Measurements from ENCODE around the gene RENBP.

RENBP gene

DNA sequence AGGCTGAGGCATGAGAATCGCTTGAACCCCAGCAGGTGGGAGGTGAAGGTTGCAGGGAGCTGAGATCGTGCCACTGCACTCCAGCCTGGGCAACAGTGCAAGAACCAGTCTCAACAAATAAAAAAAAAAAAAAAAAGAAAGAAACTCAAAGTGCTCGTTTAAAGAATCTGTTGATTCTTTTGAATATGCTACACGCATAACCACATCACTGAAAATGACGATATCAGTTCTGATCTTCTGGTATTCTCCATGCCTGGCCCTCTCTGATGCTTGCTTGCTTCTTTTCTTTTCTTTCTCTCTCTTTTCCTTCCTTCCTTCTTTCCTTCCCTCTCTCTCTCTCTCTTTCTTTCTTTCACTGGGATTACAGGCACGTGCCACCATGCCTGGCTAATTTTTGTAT, 32.6 kb downstream of the RENBP start:
- no peak for DNase-seq

DNA sequence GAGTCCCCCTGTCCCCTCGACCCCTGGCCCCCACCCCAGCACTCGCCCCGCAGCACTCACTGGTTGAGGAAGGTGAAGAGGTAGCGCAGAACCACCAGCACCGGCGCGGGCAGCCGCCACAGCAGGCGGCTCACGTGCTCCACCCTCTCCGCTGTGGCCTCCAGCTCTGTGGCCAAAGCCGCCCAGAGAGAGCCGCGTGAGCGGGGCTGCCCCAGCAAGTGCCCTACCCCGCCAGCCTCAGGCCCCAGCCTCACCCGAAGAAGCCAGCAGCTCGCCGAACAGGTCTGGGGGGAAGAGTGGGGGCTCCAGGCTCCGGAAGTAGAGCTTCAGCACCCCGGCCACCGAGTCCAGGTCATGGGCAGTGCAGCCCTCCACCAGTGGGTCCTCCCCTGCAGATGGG, 34.0 kb downstream of the RENBP start:
- DNase-seq = no peak

DNA sequence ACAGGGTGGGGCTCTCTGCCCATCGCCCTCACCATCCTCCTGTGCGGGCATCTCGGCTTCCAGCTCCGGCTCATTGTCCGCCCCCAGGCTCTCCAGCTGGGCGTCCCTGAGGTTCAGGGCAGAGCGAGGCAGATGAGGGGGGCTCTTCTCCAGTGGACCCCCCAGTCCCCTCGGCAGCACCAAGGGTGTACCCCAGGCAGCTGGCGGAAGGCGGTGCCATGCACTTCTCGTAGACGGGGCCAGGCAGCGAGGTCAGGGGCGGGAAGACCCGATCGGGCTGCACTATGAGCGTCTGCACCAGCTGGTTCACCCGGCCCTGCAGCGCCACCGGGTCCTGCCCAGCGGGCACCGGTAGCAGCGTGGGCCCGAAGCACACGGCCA, 34.5 kb downstream of the RENBP start:
- DNase-seq = no peak

DNA sequence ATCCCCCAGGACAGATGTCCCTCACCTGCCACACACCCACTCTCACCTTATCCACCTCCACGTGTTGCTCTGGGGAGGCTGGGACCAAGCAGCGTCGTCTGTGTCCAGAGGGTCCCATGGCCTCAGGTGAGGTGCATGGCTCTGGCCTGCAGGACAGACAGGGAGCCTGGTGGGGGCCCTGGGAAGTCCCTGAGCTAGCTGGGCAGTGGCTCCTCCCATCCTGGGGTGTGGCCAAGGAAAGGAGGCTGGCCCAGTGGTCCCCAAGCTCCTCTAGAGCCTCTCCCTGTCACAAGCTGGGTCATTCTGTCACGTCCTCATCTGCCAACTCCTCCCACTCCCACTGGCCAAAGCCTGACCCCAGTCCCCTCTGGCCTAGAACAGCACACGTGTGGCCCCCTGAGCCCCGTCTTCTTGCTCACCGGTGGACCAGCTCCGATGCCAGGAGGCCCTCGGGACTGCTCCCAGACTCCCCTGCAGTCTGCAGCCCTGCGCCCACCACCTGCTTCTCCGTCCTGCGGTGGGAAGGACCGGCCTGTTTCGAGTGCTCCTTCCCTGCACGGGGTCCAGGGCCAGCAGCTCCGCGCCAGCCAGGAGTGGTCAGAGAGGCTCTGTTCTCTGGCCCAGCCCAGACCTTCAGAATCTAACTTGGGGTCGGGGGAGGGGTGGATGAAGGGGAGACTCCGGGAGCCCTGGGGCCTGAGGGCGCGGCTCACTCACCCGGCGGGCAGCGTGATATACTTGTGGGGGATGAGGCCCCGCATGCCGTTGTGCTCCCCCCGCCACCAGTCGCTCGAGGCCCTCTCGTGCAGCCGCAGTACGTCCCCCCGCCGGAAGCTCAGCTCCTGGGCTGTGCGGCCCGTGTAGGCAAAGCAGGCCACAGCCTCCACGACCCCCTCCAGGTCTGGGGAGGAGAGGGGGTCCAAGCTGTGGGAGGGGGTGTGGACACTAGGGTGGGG, 35.1 kb downstream of the RENBP start:
- no peak for DNase-seq

DNA sequence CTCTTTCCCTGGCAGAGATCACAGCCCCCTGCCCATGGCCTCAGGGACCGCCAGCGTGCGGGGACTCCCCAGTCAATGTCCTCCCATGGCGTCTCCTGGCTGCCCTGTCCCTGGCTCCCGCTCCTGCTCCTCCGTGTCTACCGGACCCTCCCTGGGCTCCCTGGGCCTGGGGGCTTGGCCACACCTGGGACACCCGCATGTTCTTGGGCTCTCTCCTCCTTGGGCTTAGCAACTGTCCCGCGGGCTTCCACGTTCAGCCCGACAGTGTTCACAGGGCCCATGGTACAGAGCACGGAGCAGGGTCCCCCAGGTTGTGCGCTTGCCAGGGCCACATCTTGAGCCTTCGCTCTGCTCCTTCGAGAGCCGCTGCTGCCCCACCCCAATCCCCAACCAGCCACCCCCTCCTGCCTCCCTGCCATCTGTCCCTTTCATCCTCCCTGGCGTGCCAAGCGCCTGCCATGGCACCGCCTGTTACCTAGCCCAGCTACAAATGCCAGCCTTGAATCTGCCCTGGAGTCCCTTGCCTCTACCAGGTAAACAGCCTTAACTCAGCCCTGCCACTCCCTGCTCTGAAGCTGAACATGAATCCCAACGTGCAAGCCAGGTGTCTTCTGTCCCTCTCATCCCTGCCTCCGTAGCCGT, 36.1 kb downstream of the RENBP start:
- no peak for DNase-seq

DNA sequence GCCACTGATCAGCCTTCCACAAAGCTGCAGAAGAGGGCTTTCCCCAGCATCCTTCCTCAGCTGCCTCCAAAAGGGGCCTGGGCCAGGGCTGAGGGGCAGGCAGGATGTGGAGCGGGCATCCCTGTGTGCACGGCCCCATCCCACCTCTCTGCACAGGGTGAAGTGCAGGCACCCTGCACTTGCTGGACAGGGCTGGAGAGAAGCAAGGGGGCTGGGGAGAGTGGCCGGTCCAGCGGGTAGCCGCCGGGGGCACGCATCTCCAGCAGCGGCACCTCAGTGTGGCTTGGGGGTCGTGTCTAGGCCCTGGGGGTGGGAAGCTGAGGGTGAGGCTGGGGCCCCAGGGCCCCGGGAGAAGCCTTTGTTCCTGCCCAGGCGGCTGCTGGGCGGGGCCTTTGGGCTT, 37.0 kb downstream of the RENBP start:
- no peak for DNase-seq

DNA sequence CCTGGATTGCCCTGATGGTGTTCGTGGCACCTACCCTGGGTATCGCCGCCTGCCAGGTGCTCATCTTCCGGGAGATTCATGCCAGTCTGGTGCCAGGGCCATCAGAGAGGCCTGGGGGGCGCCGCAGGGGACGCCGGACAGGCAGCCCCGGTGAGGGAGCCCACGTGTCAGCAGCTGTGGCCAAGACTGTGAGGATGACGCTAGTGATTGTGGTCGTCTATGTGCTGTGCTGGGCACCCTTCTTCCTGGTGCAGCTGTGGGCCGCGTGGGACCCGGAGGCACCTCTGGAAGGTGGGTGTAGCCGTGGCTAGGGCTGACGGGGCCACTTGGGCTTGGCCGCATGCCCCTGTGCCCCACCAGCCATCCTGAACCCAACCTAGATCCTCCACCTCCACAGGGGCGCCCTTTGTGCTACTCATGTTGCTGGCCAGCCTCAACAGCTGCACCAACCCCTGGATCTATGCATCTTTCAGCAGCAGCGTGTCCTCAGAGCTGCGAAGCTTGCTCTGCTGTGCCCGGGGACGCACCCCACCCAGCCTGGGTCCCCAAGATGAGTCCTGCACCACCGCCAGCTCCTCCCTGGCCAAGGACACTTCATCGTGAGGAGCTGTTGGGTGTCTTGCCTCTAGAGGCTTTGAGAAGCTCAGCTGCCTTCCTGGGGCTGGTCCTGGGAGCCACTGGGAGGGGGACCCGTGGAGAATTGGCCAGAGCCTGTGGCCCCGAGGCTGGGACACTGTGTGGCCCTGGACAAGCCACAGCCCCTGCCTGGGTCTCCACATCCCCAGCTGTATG, 38.1 kb downstream of the RENBP start:
- DNase-seq = no peak

DNA sequence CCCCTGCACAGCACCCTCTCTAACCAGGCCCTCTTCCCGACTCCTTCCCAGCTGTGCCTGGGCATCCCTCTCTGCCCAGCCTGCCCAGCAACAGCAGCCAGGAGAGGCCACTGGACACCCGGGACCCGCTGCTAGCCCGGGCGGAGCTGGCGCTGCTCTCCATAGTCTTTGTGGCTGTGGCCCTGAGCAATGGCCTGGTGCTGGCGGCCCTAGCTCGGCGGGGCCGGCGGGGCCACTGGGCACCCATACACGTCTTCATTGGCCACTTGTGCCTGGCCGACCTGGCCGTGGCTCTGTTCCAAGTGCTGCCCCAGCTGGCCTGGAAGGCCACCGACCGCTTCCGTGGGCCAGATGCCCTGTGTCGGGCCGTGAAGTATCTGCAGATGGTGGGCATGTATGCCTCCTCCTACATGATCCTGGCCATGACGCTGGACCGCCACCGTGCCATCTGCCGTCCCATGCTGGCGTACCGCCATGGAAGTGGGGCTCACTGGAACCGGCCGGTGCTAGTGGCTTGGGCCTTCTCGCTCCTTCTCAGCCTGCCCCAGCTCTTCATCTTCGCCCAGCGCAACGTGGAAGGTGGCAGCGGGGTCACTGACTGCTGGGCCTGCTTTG, 38.9 kb downstream of the RENBP start:
- no peak for DNase-seq

DNA sequence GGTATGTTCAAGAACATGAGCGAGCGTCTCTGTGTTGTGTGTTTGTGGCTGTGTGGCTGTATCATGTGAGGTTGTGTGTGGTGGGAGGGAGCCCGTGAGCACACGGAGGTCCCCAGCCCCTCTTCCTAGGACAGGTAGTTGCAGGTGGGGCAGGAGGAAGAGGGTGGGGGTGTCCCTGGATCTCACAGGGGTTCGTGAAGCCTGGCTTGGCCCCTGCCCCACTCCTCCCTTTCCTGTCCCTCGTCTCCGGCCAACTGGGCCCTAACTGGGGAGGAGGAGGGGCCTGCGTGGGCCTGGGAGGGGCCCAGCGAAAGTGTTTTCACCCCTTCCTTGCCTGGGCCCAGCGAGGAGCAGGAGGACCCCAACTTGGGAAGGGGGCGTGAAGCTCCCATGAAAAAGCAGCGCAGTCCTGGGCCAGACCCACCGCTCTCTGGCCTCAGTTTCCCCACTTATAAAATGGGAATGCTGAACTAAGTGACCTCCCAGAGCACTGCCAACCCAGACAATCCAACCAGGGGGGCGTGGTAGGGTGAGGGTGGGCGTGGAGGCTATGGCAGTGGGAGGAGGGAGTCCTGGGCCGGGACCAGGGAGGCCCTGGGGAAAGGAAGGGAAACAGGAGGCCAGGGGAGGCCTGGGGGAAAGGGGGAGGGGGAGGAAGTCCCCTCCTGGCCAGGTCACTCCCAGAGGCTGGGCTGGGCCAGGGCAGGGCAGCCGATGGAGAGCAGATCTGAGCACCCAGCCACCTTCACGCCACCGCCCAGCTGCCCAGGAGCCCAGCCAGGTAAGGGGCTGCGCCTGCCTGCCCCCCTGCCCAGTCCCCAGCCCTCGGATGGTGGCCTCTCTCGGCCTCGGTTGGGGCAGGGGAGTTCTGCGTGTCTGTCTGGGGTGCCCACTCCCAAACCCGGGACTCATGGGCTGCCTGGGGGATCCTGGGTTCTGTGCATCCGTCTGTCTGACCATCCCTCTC, 40.2 kb downstream of the RENBP start, which contains the start of gene AVPR2:
TSS of gene AVPR2 (plus strand) at position 683 of the 967 bp plus-strand sequence. CDS start 473 bp downstream, outside the sequence.
- no peak for DNase-seq

DNA sequence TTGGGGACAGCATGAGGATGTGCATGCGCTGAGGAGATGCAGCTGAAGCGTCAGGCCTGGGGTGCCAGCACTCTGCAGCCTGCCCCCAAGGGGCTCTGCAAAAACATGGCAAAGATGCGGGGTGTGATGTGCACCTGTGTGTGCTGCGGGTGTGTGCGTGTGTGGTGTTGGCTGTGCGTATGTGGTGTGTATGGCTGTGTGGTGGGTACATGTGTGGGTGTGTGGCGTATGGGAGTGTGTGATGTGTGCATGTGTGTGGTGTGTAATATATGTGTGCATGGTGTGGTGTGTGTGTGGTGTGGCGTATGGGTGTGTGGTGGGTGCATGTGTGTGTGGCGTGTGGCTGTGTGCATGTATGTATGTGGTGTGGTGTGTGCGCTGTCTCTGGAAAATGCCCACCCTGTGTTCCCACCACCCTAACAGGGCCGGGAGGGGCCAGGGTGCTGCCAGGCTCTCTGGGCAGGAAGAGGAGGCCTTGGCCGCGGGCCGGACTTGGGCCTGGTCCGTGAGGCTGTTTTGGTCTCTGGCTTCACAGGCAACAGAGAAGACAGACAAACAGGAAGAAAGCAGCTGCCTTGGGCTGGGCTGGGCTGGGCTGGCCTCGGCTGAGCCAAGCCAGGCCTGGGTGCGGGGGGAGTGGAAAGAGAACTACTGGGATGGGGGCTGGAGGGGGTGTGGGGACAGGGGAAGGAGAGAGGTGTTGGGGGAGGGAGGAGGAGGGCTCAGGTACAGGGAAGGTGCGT, 41.0 kb downstream of the RENBP start:
- DNase-seq = no peak

DNA sequence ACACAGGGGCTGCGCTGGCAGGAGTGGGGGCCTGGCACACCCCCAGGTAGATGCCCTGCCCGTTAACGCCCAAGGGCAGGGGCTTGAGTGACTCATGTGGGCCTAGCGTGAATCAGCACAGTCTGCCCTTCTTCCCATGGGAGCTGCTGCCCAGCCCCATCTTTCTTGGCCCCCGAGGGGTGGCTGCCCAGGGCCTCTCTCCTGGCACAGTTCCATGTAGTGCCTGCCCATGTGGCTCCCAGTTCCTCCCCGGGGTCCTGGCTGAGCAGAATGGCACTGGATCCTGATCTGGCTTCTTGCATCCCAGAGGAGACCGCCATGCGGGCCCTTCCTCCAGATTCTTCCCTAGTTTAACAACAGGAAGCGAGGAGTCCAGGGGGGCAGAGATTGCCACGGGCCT, 42.1 kb downstream of the RENBP start:
- DNase-seq = no peak

DNA sequence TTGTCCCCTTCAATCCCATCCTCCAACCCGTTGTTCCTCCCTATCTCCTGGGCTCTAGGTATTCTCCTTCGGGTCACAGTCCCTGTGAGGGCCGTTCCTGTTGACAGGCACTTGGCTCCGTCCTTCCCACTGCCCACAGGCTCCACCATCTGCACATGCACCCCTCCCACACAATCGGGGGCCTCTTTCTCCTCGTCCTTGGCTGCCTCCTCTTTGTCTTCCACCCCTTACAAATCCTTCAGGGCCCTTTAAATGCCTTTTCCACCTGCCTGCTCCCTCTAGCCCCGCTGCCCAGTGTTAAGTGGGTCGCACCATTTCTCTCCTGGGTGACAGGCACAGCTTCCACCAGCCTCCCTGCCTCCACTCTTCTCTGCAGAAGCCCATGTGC, 42.7 kb downstream of the RENBP start:
- no peak for DNase-seq

DNA sequence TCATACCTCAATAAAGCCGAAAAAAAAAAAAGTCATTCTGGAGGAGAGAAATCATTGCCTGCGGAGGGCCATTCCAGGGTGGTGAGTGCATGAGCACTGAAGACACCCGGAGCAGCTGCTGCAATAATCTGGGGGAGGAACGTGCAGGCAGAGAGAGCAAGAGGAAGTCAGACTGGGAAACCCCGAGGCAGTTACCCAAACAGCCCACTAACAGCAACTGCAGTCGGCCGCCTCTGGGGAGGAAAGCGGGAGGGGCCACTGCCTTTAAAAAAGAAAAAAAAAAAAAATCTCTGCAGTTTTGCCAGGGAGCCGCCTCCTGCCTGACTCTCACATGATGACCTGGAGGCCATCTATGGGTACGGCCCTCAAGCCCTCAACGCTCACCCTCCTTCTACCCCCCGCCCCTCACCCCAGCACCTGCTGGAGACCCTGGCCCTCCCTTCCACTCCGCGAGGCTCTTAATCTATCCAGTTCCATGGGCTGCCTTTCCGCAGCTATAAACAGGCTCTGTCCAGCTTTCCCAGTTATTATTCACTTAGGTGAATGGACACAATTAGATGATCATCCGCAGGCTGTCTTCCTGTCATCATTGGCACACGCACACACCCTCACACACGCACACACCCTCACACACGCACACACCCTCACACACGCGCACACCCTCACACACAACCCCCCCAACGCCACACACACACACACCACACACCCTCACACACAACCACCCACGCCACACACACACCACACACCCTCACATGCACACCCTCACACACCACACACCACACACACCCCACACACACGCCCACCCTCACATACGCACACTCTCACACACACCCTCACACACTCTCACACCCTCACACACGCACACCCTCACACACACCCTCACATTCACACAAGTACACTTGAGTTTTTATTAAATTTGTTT, 43.4 kb downstream of the RENBP start:
- DNase-seq = peak; percentile 62

DNA sequence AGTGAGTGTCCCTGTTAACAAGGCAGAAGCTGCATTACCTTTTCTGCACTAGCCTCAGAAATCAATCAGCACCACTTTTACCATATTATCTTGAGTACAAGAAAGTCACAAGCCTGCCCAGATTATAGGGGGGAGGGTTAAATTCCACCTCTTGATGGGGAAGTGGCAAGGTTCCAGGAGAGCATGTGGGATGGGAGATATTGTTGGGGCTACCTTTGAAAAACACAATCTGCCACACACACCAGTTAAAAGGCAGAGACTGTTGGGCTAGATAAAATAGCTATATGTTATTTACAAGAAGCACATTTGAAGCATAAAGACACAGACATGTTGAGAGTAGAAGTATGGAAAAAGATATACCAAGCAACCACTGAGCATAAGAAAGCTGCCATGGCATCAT, 46.5 kb downstream of the RENBP start:
- no peak for DNase-seq

DNA sequence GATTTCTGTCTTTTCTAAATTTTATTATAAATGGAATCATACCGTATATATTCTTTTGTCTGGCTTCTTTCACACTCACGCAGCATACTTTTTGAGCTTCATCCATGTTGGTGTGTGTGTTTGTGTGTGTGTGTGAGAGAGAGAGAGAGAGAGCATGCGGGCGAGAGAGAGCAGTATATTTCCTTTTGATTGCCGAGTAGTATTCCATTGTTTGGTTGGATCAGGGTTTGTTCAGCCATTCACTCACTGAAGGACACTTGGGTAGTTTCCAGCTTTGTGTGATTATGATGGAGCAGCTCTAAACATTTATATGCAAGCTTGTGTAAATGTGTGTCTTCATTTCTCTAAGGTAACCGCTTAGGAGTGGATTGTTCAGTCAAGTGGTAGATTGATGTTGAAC, 55.3 kb downstream of the RENBP start:
- DNase-seq = no peak

DNA sequence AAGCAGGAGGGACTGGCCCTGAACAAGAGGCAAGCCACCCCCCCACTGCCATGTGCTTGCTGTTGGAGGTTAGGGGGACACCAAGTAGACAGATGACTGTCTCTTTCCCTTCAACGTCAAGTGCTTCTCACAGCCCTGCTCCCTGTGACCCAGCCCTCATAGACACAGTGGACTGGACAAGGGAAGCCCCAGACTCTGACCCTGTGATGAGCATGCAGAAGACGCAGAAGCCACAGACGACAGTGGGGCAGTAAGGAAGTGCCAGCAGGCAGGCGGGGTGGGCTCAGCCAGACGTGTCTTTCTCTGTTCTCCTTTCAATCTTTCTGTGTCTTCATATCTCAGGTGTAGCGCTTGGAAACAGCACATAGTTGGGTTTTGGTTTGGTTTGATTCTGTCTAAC, 56.1 kb downstream of the RENBP start:
- no peak for DNase-seq

DNA sequence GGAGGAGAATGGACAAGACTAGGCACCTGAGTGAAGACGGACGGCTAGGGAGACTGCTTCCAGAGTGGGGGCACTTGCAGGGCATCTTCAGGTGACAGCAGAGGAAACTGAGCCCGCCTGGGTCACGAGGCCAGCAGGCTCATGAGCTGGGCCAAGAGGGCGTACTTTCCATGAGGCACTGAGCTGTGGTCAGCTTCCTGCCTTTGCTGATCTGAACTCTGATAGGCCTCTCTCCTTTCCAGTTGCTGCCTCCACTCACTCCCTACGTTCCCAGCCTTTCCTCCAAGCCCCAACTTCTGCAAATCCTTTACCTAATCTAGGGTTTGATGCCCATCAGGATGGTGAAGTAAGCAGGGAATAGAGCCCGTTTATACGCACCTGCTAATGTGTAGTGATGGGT, 57.1 kb downstream of the RENBP start:
- DNase-seq = no peak

DNA sequence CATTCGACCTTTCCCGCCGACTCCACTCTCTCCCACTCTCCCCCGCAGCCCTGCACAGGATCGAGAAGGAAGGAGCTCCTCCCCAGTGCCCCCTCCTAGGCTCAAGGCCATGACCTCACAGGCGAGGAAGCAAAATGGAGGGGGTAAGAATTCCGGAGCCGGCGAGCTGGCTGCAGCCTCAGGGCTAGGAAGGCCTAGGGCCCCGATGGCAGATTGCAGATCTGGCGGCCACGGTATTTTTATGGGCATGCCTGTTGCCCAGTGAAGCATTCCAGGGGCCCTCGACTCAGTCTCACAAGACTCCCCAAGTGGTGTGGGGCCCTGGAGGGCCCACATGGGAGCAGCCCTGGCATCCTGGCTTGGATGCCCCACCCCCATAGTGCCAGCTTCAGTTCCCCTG, 57.5 kb downstream of the RENBP start:
- DNase-seq = no peak

DNA sequence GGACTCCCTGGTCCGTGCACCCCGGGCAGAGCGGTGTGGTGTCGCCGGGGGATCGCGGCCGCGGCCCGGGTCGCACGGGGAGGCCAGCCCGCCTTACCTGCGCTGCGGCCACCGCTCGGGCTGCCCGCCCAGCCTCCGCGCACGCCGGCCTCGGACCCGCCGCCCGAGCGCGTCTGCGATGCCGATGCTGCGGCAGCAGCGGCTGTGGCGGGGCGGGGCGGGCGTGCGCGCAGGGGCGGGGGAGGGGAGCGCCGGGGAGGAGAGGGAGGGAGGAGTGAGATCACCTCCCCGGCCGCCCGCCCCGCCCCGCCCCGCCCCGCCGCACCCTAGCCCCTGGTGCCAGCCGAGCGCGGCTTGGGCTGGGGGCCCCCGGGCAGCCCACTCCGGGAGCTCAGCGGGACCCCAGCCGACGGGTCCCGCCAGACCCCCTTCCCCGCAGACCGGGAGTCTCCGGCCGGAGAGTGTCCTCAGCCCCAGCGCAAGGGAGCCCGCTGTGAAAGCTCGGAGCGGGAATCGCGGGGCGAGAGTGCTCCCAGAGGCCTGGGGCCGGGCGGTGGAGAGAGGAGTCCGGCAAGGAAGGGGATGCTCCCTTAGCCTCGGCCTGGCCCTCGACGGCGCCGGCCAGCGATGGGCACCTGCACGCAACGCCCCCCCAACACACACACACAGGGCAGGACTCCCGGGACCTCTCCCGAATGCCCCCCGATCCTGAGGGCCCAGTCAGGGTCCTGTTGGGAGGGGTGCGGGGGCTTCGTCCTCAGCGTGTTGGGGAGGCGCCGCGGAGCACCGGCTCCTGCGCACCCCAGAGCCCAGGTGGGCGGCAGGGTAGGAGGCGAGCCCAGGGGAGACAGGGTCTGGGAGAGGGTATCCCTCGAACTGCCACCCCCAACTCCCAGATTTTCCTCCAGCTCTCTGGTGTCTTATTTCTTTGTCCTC, 58.2 kb downstream of the RENBP start, which contains the start of gene L1CAM:
TSS of gene L1CAM (minus strand) at position 206 of the 936 bp plus-strand sequence. CDS start 10,337 bp downstream, outside the sequence.
- peak; percentile 42 for DNase-seq
